K562 (cell line): Measurements from ENCODE around the gene HSD17B13. TPM values are rescaled to one million over a fixed set of nuclear protein-coding genes. Genes with fewer than 3 reads are reported as not detected.

Source experiments
- ATAC-seq: fragments of 200-7000 bp; cut with Tn5 transposase; 3 replicates; pipeline ENCODE4 v1.9.1; 2020; ENCODE audit warnings: moderate library complexity
- BruUV-seq: library from RNA; stranded (reverse); fragments of 400-500 nt; replicated peaks from 2 replicates; lab custom pipeline; 2021; lab: Mats Ljungman, UMichigan
- CTCF ChIA-PET: fragments of 300-600 bp; formaldehyde crosslinking; extraction: SDS; loops from one replicate; lab custom pipeline; 2021; ENCODE audit warnings: low intra/inter-chr PET ratio; lab: Yijun Ruan, JAX
- POLR2A ChIA-PET: fragments of 300-600, 350-650 bp; sonication (Branson Sonifier 250); formaldehyde crosslinking; extraction: SDS; loops from one replicate; lab custom pipeline; 2021; ENCODE audit warnings: antibody characterized with exemption, inconsistent platforms; lab: Yijun Ruan, JAX
- DNase-seq, 4 experiments: peaks; one replicate each; pipeline versions ENCODE4 v3.0.0 to v3.0.0-alpha.2; 2011 to 2018; ENCODE audit warnings: low spot score in 3 of 4, mixed read lengths in 3 of 4; ENCODE audit errors: extremely low read depth in 1 of 4
- FAIRE-seq: peaks from 2 replicates; lab custom pipeline; 2011; peaks lifted over from hg19 to GRCh38; lab: Jason Lieb, UNC
- H2AFZ ChIP-seq: 2 replicates; pipeline ENCODE4 v1.6.0; 2011; ENCODE audit warnings: low read depth, low read length, control low read depth, inconsistent platforms
- H3K27ac ChIP-seq: fragments of 200-600 bp; 3 replicates; pipeline ENCODE4 v1.8.0; 2011; ENCODE audit warnings: low read depth, mild to moderate bottlenecking, control low read depth, inconsistent platforms, low read length, moderate library complexity, mixed read lengths; ENCODE audit errors: extremely low read depth
- H3K27me3 ChIP-seq, 2 experiments: fragments of 300-600 bp in 1 of 2; 2 replicates in 1 of 2; 3 replicates in 1 of 2; pipeline versions ENCODE4 v1.6.0 to v1.8.0; 2011; ENCODE audit warnings: inconsistent platforms in 2 of 2, low read length in 2 of 2, mild to moderate bottlenecking in 1 of 2, mixed read lengths in 1 of 2, moderate library complexity in 1 of 2; ENCODE audit not compliant: control insufficient read depth in 2 of 2, insufficient read depth in 2 of 2
- H3K36me3 ChIP-seq: fragments of 300-600 bp; 3 replicates; pipeline ENCODE4 v1.8.0; 2011; ENCODE audit warnings: mild to moderate bottlenecking, low read length, inconsistent platforms; ENCODE audit not compliant: control insufficient read depth, insufficient read depth
- H3K4me1 ChIP-seq, 2 experiments: fragments of 200-600 bp in 1 of 2; replicated peaks in 1 of 2; 2 replicates in 1 of 2; 3 replicates in 1 of 2; pipeline versions ENCODE4 v1.5.1 to v1.8.0; 2011; ENCODE audit warnings: inconsistent platforms in 2 of 2, low read length in 2 of 2, mild to moderate bottlenecking in 1 of 2, mixed read lengths in 1 of 2, moderate library complexity in 1 of 2; ENCODE audit not compliant: control insufficient read depth in 2 of 2, insufficient read depth in 2 of 2
- H3K4me2 ChIP-seq: 2 replicates; pipeline ENCODE4 v1.6.1; 2011; ENCODE audit warnings: low read length, control low read depth, inconsistent platforms, mixed read lengths; ENCODE audit not compliant: insufficient read depth
- H3K4me3 ChIP-seq: fragments of 200-600 bp; sonication (generic), shearing (Covaris generic); 2 replicates; pipeline ENCODE4 v1.5.1; 2016; ENCODE audit warnings: control low read depth, inconsistent platforms
- H3K79me2 ChIP-seq: fragments of 200-600 bp; 3 replicates; pipeline ENCODE4 v1.8.0; 2011; ENCODE audit warnings: low read length, inconsistent platforms; ENCODE audit not compliant: control insufficient read depth, insufficient read depth
- H3K9ac ChIP-seq, 2 experiments: 2 replicates each; pipeline versions ENCODE4 v1.6.0 to v1.6.1; 2011; ENCODE audit warnings: low read depth in 2 of 2, low read length in 2 of 2, control low read depth in 1 of 2, inconsistent platforms in 1 of 2, mild to moderate bottlenecking in 1 of 2, mixed read lengths in 1 of 2; ENCODE audit not compliant: insufficient read depth in 1 of 2
- H3K9me1 ChIP-seq: one replicate; pipeline ENCODE4 v1.6.0; 2011; ENCODE audit warnings: inconsistent platforms, mild to moderate bottlenecking, low read length, moderate library complexity; ENCODE audit not compliant: control insufficient read depth, insufficient read depth
- H3K9me3 ChIP-seq: replicated peaks from 2 replicates; pipeline ENCODE4 v1.5.1; 2011; ENCODE audit warnings: low read depth, low read length, inconsistent platforms; ENCODE audit not compliant: control insufficient read depth, insufficient read depth
- H4K20me1 ChIP-seq: replicated peaks from 2 replicates; pipeline ENCODE4 v1.6.1; 2011; ENCODE audit warnings: low read length, inconsistent platforms, mixed read lengths; ENCODE audit not compliant: control insufficient read depth, insufficient read depth
- CREB3 ChIP-seq: fragments of 450-650 bp; conservative IDR thresholded peaks from 2 replicates; pipeline ENCODE4 v1.6.1; 2016; ENCODE audit warnings: missing genetic modification characterization, low read depth, mild to moderate bottlenecking, missing compliant biosample characterization, moderate library complexity
- JUN ChIP-seq, 2 experiments: sonication (generic) in 1 of 2; formaldehyde crosslinking in 1 of 2; IDR thresholded peaks; 2 replicates each; pipeline versions ENCODE4 v1.6.1 to v1.8.0; 2012 to 2022; ENCODE audit warnings: borderline replicate concordance in 2 of 2, mild to moderate bottlenecking in 2 of 2, improper control_type of control experiment in 1 of 2, low read depth in 1 of 2, low read length in 1 of 2, missing genetic modification reagents in 1 of 2
- USF2 ChIP-seq: sonication (generic); formaldehyde crosslinking; IDR thresholded peaks from 2 replicates; pipeline ENCODE4 v1.5.0; 2020; ENCODE audit warnings: missing genetic modification reagents
- ZNF274 ChIP-seq: IDR thresholded peaks from 2 replicates; pipeline ENCODE4 v1.6.1; 2011; ENCODE audit warnings: low read depth, mild to moderate bottlenecking, low read length, moderate library complexity, borderline replicate concordance
- WGBS: fragments of 100-300 bp; shearing (Covaris generic); methylation state at CpG from one replicate; pipeline ENCODE4 v1.1.6; 2016; ENCODE audit warnings: low coverage, mixed read lengths; ENCODE audit not compliant: insufficient coverage; ENCODE audit errors: missing lambda C conversion rate; 5-methylcytosine and 5-hydroxymethylcytosine counted together
- in situ Hi-C: fragments of 300-500 bp; cut with MboI; formaldehyde crosslinking; loops from 4 replicates; pipeline ENCODE4 v1.15.0; 2018; ENCODE audit warnings: inconsistent platforms, mixed read lengths
- intact Hi-C: fragments of 100-400 bp; cut with micrococcal nuclease; formaldehyde crosslinking; loops from 2 replicates; pipeline ENCODE4 v1.14.2; 2022
- polyA plus RNA-seq, 8 experiments: library from polyadenylated mRNA; depleted of rRNA in 4 of 8; stranded (reverse) in 5 of 8; unstranded in 3 of 8; fragments of >200 nt; fragmentation: Nextera tagmentation in 2 of 8; fragmentation: Illumina TruSeq in 1 of 8; extraction: Ambion mirVana in 2 of 8; extraction: Trizol in 1 of 8; gene quantifications; 2 replicates each; pipeline versions ENCODE4 v1.2.1 to v1.2.3, GENCODE V29; 2011 to 2014; ENCODE audit warnings: inconsistent platforms in 1 of 8, missing spikeins in 1 of 8
- total RNA-seq, 7 experiments: library from RNA; depleted of rRNA in 6 of 7; stranded (reverse); fragments of >200 nt in 6 of 7; fragmentation: Illumina TruSeq in 2 of 7; extraction: Trizol in 2 of 7; gene quantifications; 2 replicates each; pipeline versions ENCODE4 v1.2.1 to v1.2.3, GENCODE V29; 2011 to 2021; ENCODE audit warnings: low replicate concordance in 1 of 7

HSD17B13 gene
- total and polyA plus RNA-seq, 9 of the 15 experiments (the other 6 are each of a cell fraction or from before 2014, with no cell fraction given): 0.05 to 0.36 (median 0.29) TPM

DNA sequence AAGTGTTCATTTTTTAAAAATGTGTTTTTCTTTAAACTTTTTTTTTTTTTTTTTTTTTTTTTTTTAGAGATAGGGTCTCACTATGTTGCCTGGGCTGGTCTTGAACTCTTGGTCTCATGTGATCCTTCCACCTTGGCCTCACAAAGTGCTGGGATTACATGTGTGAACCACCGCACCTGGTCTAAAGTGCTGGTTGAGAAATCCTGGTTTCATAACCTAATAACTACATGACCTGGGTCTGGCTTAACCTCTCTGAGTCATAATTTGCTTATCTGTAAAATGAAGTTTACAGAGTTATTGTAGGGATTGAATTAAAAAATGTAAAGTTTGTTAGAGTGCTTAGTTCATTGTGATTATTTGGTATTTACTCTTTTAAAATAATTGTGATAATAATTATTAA is 5.2 kb downstream of the HSD17B13 start:
- H3K27me3 ChIP-seq: no peaks in the 10 kb centered on the region; a peak in 1 of 5 replicates
- H3K79me2 ChIP-seq: no peaks in the 10 kb centered on the region
- no TSS peak for BruUV-seq
- no peak overlapping the region for H3K27ac ChIP-seq
- CTCF ChIA-PET: no interaction called here
- no peak overlapping the region for H3K4me3 ChIP-seq
- no peaks in the 10 kb centered on the region for H3K4me1 ChIP-seq
- no peaks in the 10 kb centered on the region for H4K20me1 ChIP-seq
- in situ Hi-C loops: no loop called here
- no peak overlapping the region for H3K4me2 ChIP-seq
- ATAC-seq (no peak), FAIRE-seq (no peak), DNase-seq (no peak)
- no peaks in the 10 kb centered on the region for H3K36me3 ChIP-seq
- H2AFZ ChIP-seq: no peak overlapping the region
- intact Hi-C loops: no loop called here
- no peak overlapping the region for H3K9ac ChIP-seq
- TF ChIP-seq ZNF274: no peak
- TF ChIP-seq JUN (IDR thresholded peaks at IDR 0.05; ENCODE audit: borderline replicate concordance, low read depth, low read length): no peak
- no peak for TF ChIP-seq JUN (CRISPR knock-in tag; IDR thresholded peaks at IDR 0.05; ENCODE audit: borderline replicate concordance)
- TF ChIP-seq CREB3: no peak
- TF ChIP-seq USF2 (CRISPR knock-in tag): no peak
- POLR2A ChIA-PET: interaction anchor here (0.7 kb wide), 1 partner anchor 23 kb away, joined by 4 read pairs; no protein-coding TSS in a partner anchor
- H3K9me1 ChIP-seq: no peaks in the 10 kb centered on the region
- WGBS: 0% methylated on average over 1 of the region's 1 CpG
- H3K9me3 ChIP-seq: no peaks in the 10 kb centered on the region
